Suprapubic skin (tissue), 4 donors: ENCODE data around the gene AGAP3. TPM values are rescaled to one million over a fixed set of nuclear protein-coding genes. Genes with fewer than 3 reads are reported as not detected.
A peak's percentile ranks its signal among the peaks of the same experiment; 100 is the strongest.

Experiments used
- DNase-seq, 2 donors: peaks; one replicate each; pipeline ENCODE4 v3.0.0-alpha.2; 2019; ENCODE audit warnings: low spot score in 2 of 2
- H3K27ac ChIP-seq: fragments of 200-600 bp; sonication (generic); one replicate; pipeline ENCODE4 v1.5.1; 2019
- H3K27me3 ChIP-seq: fragments of 200-600 bp; sonication (generic); one replicate; pipeline ENCODE4 v1.5.1; 2019
- H3K36me3 ChIP-seq: fragments of 200-600 bp; sonication (generic); one replicate; pipeline ENCODE4 v1.5.1; 2019
- H3K4me1 ChIP-seq: fragments of 200-600 bp; sonication (generic); one replicate; pipeline ENCODE4 v1.5.1; 2019
- H3K4me3 ChIP-seq: fragments of 200-600 bp; sonication (generic); one replicate; pipeline ENCODE4 v1.5.1; 2019; ENCODE audit warnings: mild to moderate bottlenecking
- H3K9me3 ChIP-seq: fragments of 200-600 bp; sonication (generic); one replicate; pipeline ENCODE4 v1.5.1; 2019
- CTCF ChIP-seq, 2 donors: fragments of 200-600 bp in 1 of 2; fragments of 450-650 bp in 1 of 2; sonication (generic) in 1 of 2; IDR thresholded peaks; one replicate each; pipeline ENCODE4 v1.5.1; 2016 to 2019; ENCODE audit warnings: antibody characterized with exemption in 2 of 2, mild to moderate bottlenecking in 1 of 2, moderate library complexity in 1 of 2
- EP300 ChIP-seq: sonication (generic); formaldehyde crosslinking; IDR thresholded peaks from one replicate; pipeline ENCODE4 v1.6.1; 2017; ENCODE audit warnings: antibody characterized with exemption
- POLR2A ChIP-seq, 2 donors: fragments of 450-650 bp; IDR thresholded peaks; one replicate each; pipeline ENCODE4 v1.6.1; 2017; ENCODE audit warnings: antibody characterized with exemption in 2 of 2, mild to moderate bottlenecking in 2 of 2, moderate library complexity in 2 of 2
- POLR2AphosphoS5 ChIP-seq, 3 donors: sonication (generic); formaldehyde crosslinking; IDR thresholded peaks; one replicate each; pipeline ENCODE4 v1.6.1; 2017; ENCODE audit warnings: antibody characterized with exemption in 3 of 3
- WGBS: methylation state at CpG from one replicate; pipeline ENCODE4 v1.1.5; 2018; 5-methylcytosine and 5-hydroxymethylcytosine counted together
- total RNA-seq, 4 donors: library from RNA; depleted of rRNA; stranded (reverse); fragments of >200 nt; gene quantifications; one replicate each; pipeline ENCODE4 v1.1.0, GENCODE V29; 2016

The AGAP3 gene
- total RNA-seq, 4 donors from 2014 or later, result 126 to 162 (median 134) TPM

DNA sequence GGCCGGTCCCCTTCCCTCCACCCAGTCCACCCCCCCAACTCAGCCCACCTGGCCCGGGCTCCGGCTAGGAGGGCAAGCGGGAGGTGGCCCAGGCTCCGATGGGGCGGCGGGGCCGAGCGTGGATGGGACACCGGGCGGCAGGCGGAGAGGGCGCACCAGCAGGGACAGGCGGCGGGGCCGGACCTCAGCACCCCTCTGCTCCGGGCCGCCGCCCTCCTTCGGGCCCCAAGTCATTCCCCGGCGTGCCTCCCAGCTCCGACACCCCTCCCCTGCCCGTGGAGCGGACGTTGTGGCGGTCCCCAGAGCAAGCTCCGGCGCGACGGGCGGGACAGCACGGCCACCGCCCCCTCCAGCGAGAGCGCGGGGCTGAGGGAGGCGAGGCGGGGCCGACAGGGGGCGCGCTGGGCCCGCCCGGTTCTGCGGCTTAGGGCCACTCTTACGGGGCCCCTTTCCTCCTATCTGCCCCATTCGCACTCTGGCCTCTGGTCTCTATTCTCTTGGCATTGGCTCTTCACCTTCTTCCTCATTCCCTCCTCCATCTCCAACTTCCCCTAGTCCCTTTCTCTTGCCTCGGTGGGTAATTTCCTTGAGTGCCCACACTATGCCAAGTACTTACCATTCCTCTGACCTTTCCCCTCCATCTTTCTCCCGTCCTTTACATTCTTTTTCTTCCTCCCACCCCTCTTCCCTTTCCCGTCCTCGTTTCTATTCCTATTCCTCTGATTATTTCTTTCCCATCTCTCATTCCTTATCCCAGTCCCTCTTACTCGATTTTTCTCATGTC is 81.9 kb downstream of the AGAP3 start:
- no peaks in the 10 kb centered on the region for H3K9me3 ChIP-seq
- TF ChIP-seq POLR2AphosphoS5 (IDR thresholded peaks at IDR 0.05) (no peak), CTCF (IDR thresholded peaks at IDR 0.05) (peak; percentile 7 to 83)
- H3K27ac ChIP-seq, result no peak overlapping the region
- DNase-seq, result no peak
- peaks cover 17% of the 10 kb centered on the region for H3K4me1 ChIP-seq
- peak overlapping the region; percentile 58 for H3K4me3 ChIP-seq
- peaks cover 66% of the 10 kb centered on the region for H3K27me3 ChIP-seq
- H3K36me3 ChIP-seq, result no peaks in the 10 kb centered on the region
- WGBS, result 7% methylated on average over 33 of the region's 52 CpGs

DNA sequence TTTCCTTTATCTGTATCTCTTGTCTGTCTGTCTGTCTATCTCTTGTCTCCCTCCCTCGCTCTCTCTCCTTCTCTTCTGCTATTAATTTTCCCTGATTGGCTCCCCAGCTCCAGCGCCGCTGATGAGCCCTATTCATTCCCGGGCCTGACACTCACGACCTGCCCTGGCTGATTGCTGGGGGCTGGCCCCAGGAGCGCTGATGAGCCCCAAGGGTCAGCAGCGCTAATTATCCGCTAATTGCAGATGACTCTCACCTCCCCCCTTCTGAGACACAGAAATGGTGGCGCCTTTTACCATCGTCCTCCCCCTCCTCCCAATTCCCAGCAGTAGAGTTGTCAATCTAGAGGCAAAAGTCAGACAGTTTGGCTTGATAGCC is 82.5 kb downstream of the AGAP3 start:
- Histone ChIP-seq H3K27ac (no peak overlapping the region), H3K4me1 (peaks cover 17% of the 10 kb centered on the region), H3K36me3 (no peaks in the 10 kb centered on the region), H3K27me3 (peaks cover 71% of the 10 kb centered on the region), H3K4me3 (no peak overlapping the region), H3K9me3 (no peaks in the 10 kb centered on the region)
- DNase-seq, result peak in 1 of 2 donors; percentile 61
- TF ChIP-seq POLR2A (IDR thresholded peaks at IDR 0.05), result no peak
- no peak for TF ChIP-seq EP300
- no peak for TF ChIP-seq CTCF (IDR thresholded peaks at IDR 0.05)
- no peak for TF ChIP-seq POLR2AphosphoS5 (IDR thresholded peaks at IDR 0.05)
- WGBS, result 50% methylated on average over 10 of the region's 10 CpGs

DNA sequence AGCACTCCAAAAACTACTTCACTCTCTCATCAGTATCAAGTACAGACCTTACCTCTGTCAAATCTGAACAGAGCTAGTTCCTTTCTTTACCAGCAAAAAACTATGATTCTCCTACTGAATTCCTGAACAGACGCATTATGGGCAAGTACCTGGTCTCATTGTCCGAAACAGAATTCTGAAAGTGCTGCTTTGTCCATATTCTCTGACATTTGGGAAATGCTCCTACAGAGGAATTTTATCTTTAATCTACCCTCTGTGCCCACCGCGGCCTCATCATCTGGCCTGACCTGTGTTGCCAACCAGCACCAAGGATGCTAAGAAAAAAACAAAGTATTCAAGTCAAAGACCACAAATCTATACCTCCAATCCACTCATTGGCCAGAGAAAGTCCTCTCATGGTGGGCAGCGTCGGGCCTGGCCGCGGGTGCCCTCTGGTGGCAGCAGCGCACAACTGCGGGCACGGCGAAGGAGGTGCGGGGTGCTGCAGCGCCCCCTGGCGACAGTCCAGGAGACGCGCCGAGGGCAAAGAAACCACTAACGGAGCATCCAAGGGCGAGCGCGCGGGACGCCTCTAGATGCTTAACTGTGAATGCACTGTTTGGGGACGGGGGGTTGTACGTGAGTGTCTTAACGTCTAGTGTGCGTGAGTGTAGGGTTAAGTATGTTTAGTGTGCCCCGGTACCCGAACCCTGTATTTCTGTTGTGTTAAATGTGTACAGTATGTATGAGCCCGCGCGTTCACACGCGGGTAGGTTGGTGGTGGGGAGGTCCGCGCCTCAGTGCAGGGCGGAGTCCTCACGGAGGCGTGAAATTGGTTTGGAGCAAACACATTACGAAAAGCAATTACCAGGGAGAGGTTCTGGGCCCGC is 86.2 kb downstream of the AGAP3 start:
- no peak overlapping the region for H3K27ac ChIP-seq
- WGBS, result 20% methylated on average over 42 of the region's 42 CpGs
- H3K36me3 ChIP-seq, result no peaks in the 10 kb centered on the region
- no peak overlapping the region for H3K4me3 ChIP-seq
- no peaks in the 10 kb centered on the region for H3K9me3 ChIP-seq
- H3K4me1 ChIP-seq, result peaks cover 8% of the 10 kb centered on the region
- peak; percentile 100 for TF ChIP-seq CTCF (IDR thresholded peaks at IDR 0.05)
- no peak for TF ChIP-seq POLR2AphosphoS5 (IDR thresholded peaks at IDR 0.05)
- peak; percentile 84 to 86 for DNase-seq
- peaks cover 70% of the 10 kb centered on the region for H3K27me3 ChIP-seq

DNA sequence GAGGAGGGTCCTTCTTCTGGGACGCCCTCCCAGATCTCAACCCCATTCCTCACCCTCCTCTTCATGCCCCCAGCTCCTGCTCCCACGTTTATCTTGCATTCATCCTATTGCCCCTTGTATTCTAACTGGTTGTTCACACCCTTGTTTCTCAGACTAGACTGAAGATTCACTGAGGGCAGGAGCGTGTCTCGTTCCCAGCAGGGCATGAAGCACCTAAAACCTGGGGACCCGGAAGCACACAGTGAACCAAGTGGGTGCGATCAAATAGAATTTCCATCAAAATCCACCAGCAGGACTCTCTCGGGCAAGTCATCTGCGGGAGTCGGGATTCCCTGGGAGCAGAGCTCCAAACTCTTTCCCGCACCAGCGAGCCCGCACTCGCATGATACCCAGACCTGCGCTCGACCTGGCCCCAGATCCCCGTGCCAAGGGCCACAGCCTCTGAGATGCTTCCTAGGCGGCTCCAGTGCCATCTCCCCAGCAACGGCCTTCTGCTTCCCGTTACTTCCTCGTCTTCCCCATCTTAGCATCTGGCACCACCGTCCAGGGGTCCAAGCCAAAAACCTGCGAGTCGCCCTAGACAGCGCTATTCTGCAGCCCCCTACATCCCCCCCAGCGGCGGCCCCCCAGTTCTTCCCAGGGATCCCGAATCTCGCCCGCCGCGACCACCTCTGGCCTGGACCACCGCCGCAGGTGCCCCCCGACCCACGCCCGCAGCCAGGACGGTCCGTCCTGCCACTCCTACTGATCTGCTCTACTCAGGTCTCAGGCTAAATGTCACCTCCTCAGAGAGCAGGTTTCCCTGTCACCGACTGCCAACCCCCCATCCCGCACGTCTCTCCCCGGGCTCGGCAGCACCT is 87.3 kb downstream of the AGAP3 start:
- no peaks in the 10 kb centered on the region for H3K4me1 ChIP-seq
- 82% methylated on average over 41 of the region's 43 CpGs for WGBS
- no peaks in the 10 kb centered on the region for H3K36me3 ChIP-seq
- no peaks in the 10 kb centered on the region for H3K9me3 ChIP-seq
- peaks cover 59% of the 10 kb centered on the region for H3K27me3 ChIP-seq
- DNase-seq, result no peak
- no peak overlapping the region for H3K4me3 ChIP-seq
- H3K27ac ChIP-seq, result no peak overlapping the region
- no peak for TF ChIP-seq EP300
- TF ChIP-seq POLR2AphosphoS5 (IDR thresholded peaks at IDR 0.05), result no peak
- TF ChIP-seq POLR2A (IDR thresholded peaks at IDR 0.05), result no peak
- no peak for TF ChIP-seq CTCF (IDR thresholded peaks at IDR 0.05)
